Stimulated activated CD4-positive, alpha-beta T cell treated with anti-CD3 and anti-CD28 coated beads, Interleukin-15, amount 100 ng/mL, for 24 hours (primary cell): ENCODE data around the gene RAB6B.
A peak's percentile ranks its signal among the peaks of the same experiment; 100 is the strongest.

Experiments used
- DNase-seq: peaks from one replicate; pipeline ENCODE4 v3.0.0-alpha.2; 2020

The RAB6B gene

DNA sequence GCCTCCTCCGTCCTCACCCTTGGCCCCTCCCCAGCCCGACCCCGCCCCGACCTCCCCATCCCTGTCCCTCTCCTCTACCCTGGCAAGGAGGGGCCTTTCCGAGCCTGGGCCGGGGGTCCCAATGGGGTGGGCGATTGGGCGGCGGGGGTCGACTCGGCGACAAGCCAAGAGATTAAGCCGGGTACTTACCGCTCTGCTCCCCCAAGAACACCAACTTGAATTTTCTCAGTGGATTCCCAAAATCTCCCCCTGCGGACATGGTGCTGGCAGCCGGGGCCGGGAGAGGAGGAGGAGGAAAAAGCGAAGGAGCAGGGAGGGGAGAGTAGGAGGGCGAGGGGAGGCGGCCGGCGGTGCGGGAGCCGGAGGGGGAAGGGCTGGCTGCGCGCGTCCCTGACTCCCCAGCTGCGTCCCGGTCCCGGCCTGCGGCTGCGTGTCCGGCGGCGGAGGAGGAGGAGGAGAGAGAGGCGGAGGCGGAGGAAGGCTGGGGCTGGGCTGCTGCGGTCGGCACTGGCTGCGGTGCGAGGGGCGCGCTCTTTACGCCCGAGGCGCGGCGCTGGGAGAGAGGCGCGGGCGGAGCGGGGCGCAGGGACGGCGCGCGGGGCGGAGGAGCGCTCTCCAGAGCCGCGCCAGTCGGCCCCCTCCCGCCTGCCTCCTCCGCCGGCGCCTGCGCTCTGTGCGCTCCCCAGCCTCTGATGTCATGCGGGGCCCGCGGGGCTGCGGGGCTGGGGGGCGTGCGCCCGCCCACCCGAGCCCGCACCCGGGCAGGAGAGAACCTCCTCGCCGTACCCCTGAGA lies at the start of gene RAB6B:
Gene RAB6B (minus strand): TSS at position 675 of the 794 bp plus-strand sequence. CDS start 416 bp downstream, at position 259.
- DNase-seq, result peak; percentile 34

DNA sequence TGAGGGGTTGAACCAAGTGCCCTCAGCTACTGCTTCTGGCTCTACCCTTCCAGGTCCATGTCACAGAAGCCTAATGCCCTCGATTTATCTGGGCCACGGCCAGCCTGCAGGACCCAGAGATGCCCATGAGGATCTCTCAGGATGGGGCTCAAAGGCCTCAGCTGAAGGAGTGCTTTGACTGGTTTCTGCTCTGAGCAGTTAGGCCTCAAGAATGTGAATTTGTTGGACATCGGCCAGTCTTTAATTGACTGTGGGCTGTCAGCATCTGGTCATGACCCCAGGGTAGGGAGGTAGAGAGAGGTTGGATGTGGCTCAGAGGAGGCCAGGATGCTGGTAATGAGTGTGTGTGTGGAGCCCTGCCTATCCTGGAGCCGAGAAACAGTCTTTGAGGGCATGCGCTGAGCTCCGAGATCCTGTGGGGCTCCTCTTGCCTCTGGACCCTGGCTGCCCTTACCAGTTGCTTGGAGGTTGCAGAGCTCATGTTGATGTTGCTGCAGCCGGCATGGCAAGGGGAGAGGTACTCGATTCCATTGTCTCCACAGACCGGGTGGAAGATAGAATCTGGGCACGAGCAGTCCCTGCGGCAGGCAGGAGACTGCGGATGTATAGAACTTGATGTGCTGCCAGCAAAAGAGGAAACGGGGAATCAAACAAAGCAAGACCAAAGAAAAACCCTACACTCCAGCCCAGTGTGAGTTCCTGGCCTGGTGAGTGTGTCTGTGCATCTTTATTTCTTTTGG lies 49.1 kb upstream of the RAB6B start:
- DNase-seq, result no peak

GRCh38 chr3:133944181-133944580 lies 48.5 kb upstream of the RAB6B start:
- no peak for DNase-seq

DNA sequence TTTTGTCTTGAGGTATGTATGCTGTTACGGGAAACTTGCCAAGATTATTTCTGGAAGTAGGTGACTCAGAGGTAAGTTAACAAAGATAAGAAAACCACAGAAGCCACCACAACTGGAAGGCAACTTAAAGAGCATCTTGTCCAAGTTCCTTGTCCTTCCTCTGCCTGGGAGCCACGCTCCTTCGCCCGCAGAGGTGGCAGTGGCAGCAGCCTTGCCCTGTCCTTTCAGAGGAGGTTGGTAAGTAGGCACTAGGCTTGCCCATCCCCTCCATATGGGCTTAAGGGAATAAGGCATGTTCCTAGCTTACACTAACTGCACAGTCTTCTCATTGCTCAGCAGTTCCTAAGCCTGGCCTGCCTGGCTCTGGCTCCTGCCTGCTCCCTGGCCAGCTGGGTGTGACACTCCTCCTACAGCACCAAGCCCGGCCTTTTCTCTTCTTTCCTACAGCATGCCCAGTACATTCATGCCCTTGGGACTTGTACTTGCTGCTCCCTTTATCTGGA lies 48.0 kb upstream of the RAB6B start:
- DNase-seq, result no peak

DNA sequence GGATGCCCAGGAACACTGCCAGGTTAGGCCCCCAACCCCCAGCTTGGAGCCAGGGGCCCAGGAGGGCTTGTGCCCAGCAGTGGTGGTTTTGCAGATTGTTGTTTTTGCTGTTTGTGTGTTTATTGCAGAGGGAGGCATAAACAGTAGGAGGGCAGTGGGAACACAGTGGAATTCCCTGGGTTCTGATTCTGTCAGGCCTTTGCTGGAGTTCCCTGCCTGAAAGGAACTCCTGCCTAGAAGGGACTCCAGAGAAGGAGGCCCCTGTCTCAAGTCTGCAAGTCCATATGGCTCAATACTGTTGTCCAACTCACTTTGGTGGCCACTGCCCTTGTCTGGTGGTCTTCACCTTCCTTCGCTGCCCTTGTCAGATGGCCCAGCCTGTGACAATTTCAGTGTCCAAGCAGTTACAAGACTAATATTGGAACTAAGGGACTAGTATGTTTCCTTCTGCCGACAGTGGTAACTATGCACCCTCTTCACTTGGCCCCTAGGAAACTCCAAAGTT lies 47.4 kb upstream of the RAB6B start:
- DNase-seq, result no peak

GRCh38 chr3:133941415-133941821 lies 45.7 kb upstream of the RAB6B start:
- DNase-seq, result no peak

- no peak for DNase-seq
Measured at GRCh38 chr3:133940536-133940935, 44.9 kb upstream of the RAB6B start.

DNA sequence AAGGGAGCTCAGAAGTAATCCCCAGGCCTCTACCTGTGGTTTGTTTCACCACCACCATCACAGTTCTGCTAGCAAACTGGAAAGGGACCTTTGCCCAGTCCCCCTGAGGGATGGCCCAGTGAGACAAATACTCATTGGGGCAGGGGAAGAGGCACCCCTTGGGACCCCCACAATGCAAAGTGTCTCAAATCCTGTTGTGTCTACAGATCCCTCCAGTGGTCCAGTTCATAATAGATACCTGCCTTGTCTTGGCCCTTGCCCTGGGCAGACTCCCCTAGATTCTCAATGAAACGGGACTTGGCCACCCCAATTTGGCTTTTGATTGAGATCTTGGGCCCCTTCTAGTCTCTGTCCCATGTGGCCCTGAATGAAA lies 43.8 kb upstream of the RAB6B start:
- no peak for DNase-seq

DNA sequence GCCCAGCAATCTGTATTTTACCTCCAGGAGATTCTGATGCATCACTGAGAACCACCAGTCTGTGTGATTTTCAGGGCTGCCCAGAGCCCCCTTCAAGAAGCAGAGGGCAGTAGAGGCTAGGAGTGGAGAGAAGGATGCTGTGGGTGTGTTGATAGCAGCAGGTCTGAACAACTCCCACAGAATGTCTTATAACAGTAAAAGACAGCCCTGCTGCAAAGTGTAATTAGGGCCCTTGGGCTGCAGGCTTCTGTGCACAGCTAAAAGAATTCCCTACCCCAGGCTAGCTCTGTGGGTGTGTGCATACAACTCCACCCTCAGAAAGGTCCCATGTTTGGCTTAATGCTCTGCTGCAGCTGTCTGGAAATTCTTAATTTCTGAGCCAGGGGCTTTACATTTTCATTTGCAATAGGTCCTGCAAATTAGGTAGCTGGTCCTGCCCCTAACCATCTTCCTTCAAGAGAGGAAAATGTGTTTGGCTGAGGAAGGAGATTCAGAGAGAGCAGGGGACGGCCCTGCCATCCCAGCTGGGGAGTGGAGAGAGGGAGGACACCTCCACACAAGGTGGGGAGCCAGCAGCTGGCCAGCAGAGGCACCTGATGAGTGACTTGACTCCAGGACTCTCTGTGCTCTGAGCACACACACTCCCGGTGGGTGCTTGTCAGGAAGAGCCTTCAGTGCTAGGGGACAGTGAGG lies 43.2 kb upstream of the RAB6B start:
- DNase-seq, result no peak

DNA sequence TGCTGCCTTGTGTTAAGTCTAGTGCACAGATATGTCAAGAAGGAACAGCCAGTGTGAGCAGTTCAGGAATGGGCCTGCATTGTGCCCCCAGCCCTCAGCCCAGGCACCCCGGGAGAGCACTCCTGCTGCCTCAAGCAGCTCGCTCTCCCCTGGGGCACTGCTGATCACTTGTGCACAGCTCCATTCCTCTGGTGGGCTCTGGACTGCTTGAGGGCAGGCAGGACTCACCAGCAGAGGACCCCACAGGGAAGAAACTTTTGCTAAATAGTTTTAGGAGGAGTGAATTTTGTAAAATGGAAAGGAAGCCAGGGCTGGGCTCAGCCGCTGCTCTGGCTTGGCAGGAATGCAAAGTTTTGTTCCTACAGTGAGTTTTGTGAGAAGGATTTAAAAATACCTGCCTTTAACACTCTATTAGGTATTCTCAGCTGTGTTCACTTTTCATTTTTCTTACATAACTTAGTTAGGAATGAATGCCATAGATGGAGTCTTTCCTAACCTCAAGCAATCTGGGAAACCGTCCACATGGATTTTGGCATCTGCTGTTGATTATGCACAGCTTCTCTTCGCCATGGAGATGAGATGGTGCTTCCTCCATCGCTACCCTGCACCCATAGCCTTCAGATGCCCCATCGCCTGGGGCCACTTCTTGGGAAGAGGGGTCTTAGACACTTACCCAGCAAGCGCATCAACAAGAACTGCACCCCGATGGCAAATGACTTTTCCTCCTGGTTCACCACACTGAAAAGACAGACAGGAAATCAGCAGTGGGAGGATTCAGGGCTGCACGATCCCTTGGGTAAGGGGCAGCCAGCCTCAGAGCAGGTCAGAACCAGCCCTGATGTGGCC lies 42.3 kb upstream of the RAB6B start:
- DNase-seq, result no peak

DNA sequence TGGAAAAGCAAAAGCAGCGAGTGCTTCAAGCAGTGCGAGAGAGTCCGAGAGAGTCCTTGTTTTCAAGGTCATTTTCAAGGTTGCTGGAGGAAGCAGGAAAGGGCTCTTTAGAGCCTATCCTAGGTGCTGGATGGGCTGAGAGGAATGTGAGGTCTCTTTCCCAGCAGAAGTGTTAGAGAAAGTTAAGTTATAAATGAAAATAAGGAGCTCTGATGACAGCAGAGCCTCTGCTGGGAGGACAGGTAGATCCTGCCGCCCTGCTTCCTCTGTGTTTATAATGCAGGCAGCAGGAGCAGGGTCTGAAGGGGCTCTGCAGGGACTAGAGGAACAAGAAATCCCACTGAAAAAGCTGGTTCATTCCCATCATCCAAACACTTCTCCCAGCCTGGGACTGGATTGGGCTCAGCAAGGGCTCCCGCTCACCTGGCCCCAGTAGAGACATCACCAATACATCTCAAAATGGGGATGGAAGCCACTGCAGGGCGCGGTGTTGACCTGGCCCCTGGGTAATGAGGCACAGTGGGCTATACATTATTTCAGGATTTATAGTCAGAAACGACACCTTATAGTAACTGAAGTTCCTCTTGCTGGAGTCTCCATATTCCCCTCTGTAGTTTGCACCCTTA lies 41.5 kb upstream of the RAB6B start:
- DNase-seq, result no peak

GRCh38 chr3:133935843-133936769 lies 40.4 kb upstream of the RAB6B start:
- no peak for DNase-seq

DNA sequence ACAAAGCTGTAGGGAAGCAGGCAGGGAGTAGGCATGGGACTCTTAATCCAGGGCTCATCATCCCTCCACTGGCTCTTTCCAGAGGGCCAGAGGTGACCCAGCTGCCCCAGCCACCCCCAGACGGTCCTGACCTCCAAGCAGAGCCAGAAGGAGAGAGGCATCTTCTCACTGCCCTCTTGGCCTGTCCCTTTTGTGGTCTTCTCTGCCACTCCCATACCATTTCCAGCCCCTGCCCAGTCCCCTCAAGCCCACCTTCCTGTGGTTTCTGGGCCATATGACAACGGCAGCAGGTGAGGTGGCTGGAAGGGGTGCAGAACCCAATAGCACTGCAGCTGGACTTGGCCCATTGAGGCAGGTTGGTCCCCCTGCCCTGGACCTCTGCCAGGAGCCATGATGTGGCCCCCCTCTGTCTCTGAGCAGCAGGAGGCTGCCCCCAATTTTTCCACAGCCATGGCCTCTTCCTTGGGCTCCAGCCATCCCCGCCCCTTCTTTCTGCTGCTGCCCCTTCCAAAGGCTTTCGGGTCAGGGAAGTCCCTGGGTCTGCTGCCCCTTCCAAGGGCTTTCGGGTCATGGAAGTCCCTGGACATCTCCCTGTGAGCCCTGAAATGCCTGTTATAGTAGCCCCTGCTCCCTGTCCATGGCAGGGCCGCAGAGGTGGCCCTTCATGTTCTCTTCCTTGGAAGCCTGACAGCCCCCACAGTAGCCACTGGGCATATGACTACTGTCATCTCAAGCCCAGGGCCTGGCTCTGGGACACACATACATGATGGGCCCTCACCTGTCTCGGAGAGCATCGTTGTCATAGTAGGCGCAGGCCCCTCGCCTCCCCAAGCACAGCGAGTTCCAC lies 39.5 kb upstream of the RAB6B start:
- DNase-seq, result no peak

- no peak for DNase-seq
Measured at GRCh38 chr3:133934073-133934970, 38.6 kb upstream of the RAB6B start.

DNA sequence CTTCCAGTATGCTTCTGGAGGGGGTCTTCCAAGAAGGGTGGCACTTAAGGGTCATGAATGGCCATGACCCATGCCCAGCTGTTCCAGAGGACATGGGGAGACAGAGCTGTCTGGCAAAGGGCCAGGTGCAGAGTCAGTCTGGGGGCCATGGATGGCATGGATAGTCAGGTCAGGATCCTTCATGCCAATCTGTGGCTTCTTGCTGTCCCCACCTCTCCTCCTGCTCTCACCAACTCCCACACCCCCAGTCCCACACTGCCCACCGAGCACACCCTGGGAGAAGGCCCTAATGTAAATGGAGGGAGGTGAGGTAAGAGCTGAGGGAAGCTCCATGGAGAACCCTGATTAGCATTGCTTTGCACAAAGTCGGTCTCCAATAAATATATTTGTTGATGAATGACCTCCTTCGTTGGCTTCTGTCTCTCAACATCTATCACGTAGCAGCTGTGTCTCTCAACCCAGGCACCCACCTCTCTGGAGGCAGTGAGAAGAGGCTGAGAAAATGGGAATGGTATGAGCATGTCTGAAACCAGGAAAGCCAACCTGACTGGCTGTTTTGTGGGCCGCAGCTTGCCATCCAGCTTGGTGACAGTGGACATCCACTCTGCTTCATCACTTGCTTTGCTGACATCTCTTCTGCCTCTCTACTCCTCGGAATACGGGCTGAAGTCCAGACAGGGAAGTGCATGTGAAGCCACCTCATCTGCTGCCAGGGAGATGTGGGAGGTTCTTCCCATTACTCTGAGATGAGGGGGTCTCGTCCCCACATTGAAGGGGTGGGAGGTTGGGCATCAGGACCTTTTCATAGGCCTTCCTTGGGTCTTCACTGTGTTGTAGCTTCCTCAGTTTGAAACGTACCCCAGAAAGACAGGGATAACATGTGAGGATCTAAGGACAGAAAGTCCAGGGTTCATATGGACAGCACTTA lies 37.7 kb upstream of the RAB6B start:
- no peak for DNase-seq

DNA sequence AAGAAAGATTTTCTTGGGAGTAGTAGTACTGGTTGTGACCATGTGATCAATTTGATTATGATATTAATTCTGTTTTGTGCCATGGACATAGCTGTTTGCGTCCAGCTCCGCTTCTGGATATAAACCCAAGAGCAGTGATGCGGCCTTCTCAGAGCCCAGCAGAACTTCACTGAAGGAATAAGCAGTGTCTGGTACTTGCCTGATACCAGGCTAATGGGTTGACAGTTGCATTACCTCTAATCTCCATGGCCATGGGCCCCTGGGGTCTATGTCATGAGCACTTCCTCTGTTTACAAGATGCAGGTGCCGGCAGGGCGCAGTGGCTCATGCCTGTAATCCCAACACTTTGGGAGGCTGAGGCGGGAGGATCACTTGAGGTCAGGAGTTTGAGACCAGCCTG lies 36.3 kb upstream of the RAB6B start:
- DNase-seq, result no peak

DNA sequence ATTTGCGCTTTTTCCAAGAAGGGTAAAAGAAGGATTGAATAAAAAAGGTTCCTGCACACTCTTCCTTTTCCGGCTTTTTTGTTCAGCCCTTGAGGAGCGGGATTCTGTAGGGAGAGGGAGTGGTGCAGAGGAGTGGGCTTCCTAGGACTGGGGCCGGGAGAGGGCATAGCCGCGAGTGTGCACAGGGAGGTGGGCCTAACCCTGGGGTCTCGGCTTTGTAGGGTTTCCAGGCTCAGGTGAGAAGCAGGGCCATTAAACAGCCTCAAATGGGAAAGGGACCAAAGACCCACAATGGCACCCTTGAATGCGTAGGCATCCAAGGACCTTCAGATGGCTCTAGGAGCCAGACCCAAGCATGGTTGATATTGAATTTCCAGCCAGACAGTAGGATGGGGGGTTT lies 35.4 kb upstream of the RAB6B start:
- DNase-seq, result no peak
